ENCODE data around the gene TMSB4X.
"Not testable (repeated sequence)": the region's sequence is repeated elsewhere in the genome, so short reads cannot be mapped to it uniquely, and the experiment has no call there.

TMSB4X gene

GRCh38 chrX:12934850-12935249, 40.1 kb upstream of the TMSB4X start:
- Histone ChIP-seq H3K9ac (no peak overlapping the region), H3K4me1 (ENCODE audit: low read depth, poor library complexity, severe bottlenecking) (no peaks in the 10 kb centered on the region), H3K27ac (no peak overlapping the region), H3K27me3 (ENCODE audit: insufficient read depth, low read depth) (no peaks in the 10 kb centered on the region), H3K79me2 (ENCODE audit: insufficient read depth, low read depth) (no peaks in the 10 kb centered on the region), H3K4me3 (IDR thresholded peaks at IDR 0.05; ENCODE audit: insufficient read depth, low read depth, low read length) (no peak overlapping the region), H4K20me1 (ENCODE audit: insufficient read depth) (no peaks in the 10 kb centered on the region), H2AFZ (ENCODE audit: low read depth) (no peak overlapping the region), H3K36me3 (ENCODE audit: insufficient read depth) (no peaks in the 10 kb centered on the region), H3K4me2 (no peak overlapping the region)
- no peak for TF ChIP-seq CTCF (conservative IDR thresholded peaks at IDR 0.05; ENCODE audit: low read depth, low read length)

- Histone ChIP-seq H3K27me3 (ENCODE audit: insufficient read depth, low read depth) (no peaks in the 10 kb centered on the region), H3K4me1 (ENCODE audit: low read depth, poor library complexity, severe bottlenecking) (no peaks in the 10 kb centered on the region), H3K4me3 (IDR thresholded peaks at IDR 0.05; ENCODE audit: insufficient read depth, low read depth, low read length) (no peak overlapping the region), H3K36me3 (ENCODE audit: insufficient read depth) (no peaks in the 10 kb centered on the region), H2AFZ (ENCODE audit: low read depth) (no peak overlapping the region), H3K79me2 (ENCODE audit: insufficient read depth, low read depth) (no peaks in the 10 kb centered on the region), H3K9ac (no peak overlapping the region), H3K4me2 (no peak overlapping the region), H4K20me1 (ENCODE audit: insufficient read depth) (no peaks in the 10 kb centered on the region), H3K27ac (no peak overlapping the region)
- TF ChIP-seq CTCF (conservative IDR thresholded peaks at IDR 0.05; ENCODE audit: low read depth, low read length) = no peak
Measured at GRCh38 chrX:12936947-12937346, 38.0 kb upstream of the TMSB4X start.

- H3K4me1 ChIP-seq (ENCODE audit: low read depth, poor library complexity, severe bottlenecking); H3K27ac ChIP-seq; H3K79me2 ChIP-seq (ENCODE audit: insufficient read depth, low read depth); H3K4me3 ChIP-seq (IDR thresholded peaks at IDR 0.05; ENCODE audit: insufficient read depth, low read depth, low read length); H3K36me3 ChIP-seq (ENCODE audit: insufficient read depth); H3K27me3 ChIP-seq (ENCODE audit: insufficient read depth, low read depth); H4K20me1 ChIP-seq (ENCODE audit: insufficient read depth); H3K4me2 ChIP-seq; H3K9ac ChIP-seq; H2AFZ ChIP-seq (ENCODE audit: low read depth): not testable (repeated sequence)
Measured at GRCh38 chrX:12940471-12940870, 34.4 kb upstream of the TMSB4X start.

GRCh38 chrX:12943592-12943991, 31.3 kb upstream of the TMSB4X start:
- not testable (repeated sequence) for H2AFZ ChIP-seq (ENCODE audit: low read depth); H3K4me2 ChIP-seq; H3K79me2 ChIP-seq (ENCODE audit: insufficient read depth, low read depth); H3K9ac ChIP-seq; H3K4me3 ChIP-seq (IDR thresholded peaks at IDR 0.05; ENCODE audit: insufficient read depth, low read depth, low read length); H3K27me3 ChIP-seq (ENCODE audit: insufficient read depth, low read depth); H3K36me3 ChIP-seq (ENCODE audit: insufficient read depth); H4K20me1 ChIP-seq (ENCODE audit: insufficient read depth); H3K27ac ChIP-seq
- H3K4me1 ChIP-seq (ENCODE audit: low read depth, poor library complexity, severe bottlenecking) = peaks cover 21% of the 10 kb centered on the region

- not testable (repeated sequence) for H3K27me3 ChIP-seq (ENCODE audit: insufficient read depth, low read depth); H3K4me2 ChIP-seq; H3K4me3 ChIP-seq (IDR thresholded peaks at IDR 0.05; ENCODE audit: insufficient read depth, low read depth, low read length); H2AFZ ChIP-seq (ENCODE audit: low read depth); H4K20me1 ChIP-seq (ENCODE audit: insufficient read depth); H3K9ac ChIP-seq; H3K36me3 ChIP-seq (ENCODE audit: insufficient read depth); H3K27ac ChIP-seq; H3K79me2 ChIP-seq (ENCODE audit: insufficient read depth, low read depth)
- H3K4me1 ChIP-seq (ENCODE audit: low read depth, poor library complexity, severe bottlenecking) = peaks cover 28% of the 10 kb centered on the region
Measured at GRCh38 chrX:12944452-12944851, 30.5 kb upstream of the TMSB4X start.

- Histone ChIP-seq H2AFZ (ENCODE audit: low read depth) (no peak overlapping the region), H3K4me1 (ENCODE audit: low read depth, poor library complexity, severe bottlenecking) (peaks cover 38% of the 10 kb centered on the region), H3K27ac (no peak overlapping the region), H3K36me3 (ENCODE audit: insufficient read depth) (no peaks in the 10 kb centered on the region), H3K4me3 (IDR thresholded peaks at IDR 0.05; ENCODE audit: insufficient read depth, low read depth, low read length) (no peak overlapping the region), H4K20me1 (ENCODE audit: insufficient read depth) (no peaks in the 10 kb centered on the region), H3K9ac (no peak overlapping the region), H3K4me2 (no peak overlapping the region), H3K79me2 (ENCODE audit: insufficient read depth, low read depth) (no peaks in the 10 kb centered on the region), H3K27me3 (ENCODE audit: insufficient read depth, low read depth) (no peaks in the 10 kb centered on the region)
- TF ChIP-seq CTCF (conservative IDR thresholded peaks at IDR 0.05; ENCODE audit: low read depth, low read length) = no peak
Measured at GRCh38 chrX:12945494-12945893, 29.4 kb upstream of the TMSB4X start.
